IPS-20b (cell line): Measurements from ENCODE around the gene CAMK1D.

Experiments
- H3K27ac ChIP-seq: one replicate; pipeline ENCODE4 v1.5.1; 2013; ENCODE audit warnings: low read length
- H3K27me3 ChIP-seq: 2 replicates; pipeline ENCODE4 v1.6.1; 2013; ENCODE audit warnings: mild to moderate bottlenecking, low read length, inconsistent platforms; ENCODE audit not compliant: insufficient read depth
- H3K36me3 ChIP-seq: 2 replicates; pipeline ENCODE4 v1.6.1; 2013; ENCODE audit warnings: low read depth, mild to moderate bottlenecking, inconsistent platforms, low read length, moderate library complexity; ENCODE audit not compliant: insufficient read depth
- H3K4me1 ChIP-seq: 2 replicates; pipeline ENCODE4 v1.6.1; 2013; ENCODE audit warnings: mild to moderate bottlenecking, control low read depth, inconsistent platforms, low read length, moderate library complexity; ENCODE audit not compliant: insufficient read depth
- H3K4me3 ChIP-seq: 2 replicates; pipeline ENCODE4 v1.5.1; 2013; ENCODE audit warnings: mild to moderate bottlenecking, low read length, inconsistent platforms
- H3K9ac ChIP-seq: 2 replicates; pipeline ENCODE4 v1.6.1; 2013; ENCODE audit warnings: low read depth, mild to moderate bottlenecking, inconsistent platforms, low read length, moderate library complexity
- H3K9me3 ChIP-seq: 2 replicates; pipeline ENCODE4 v1.6.1; 2013; ENCODE audit warnings: mild to moderate bottlenecking, low read depth, low read length, inconsistent platforms; ENCODE audit not compliant: insufficient read depth

CAMK1D gene

GRCh38 chr10:12409613-12410012, 60.3 kb downstream of the CAMK1D start:
- Histone ChIP-seq H3K27me3 (no peaks in the 10 kb centered on the region), H3K4me1 (no peaks in the 10 kb centered on the region), H3K4me3 (no peak overlapping the region), H3K9ac (no peak overlapping the region), H3K9me3 (no peaks in the 10 kb centered on the region), H3K27ac (no peak overlapping the region), H3K36me3 (no peaks in the 10 kb centered on the region)

- Histone ChIP-seq H3K9ac (no peak overlapping the region), H3K27ac (no peak overlapping the region), H3K36me3 (no peaks in the 10 kb centered on the region), H3K27me3 (no peaks in the 10 kb centered on the region), H3K4me3 (no peak overlapping the region), H3K9me3 (no peaks in the 10 kb centered on the region), H3K4me1 (no peaks in the 10 kb centered on the region)
Observed at GRCh38 chr10:12412666-12413368, 63.5 kb downstream of the CAMK1D start.

- Histone ChIP-seq H3K4me1 (no peaks in the 10 kb centered on the region), H3K9ac (no peak overlapping the region), H3K9me3 (no peaks in the 10 kb centered on the region), H3K36me3 (no peaks in the 10 kb centered on the region), H3K27ac (no peak overlapping the region), H3K27me3 (no peaks in the 10 kb centered on the region), H3K4me3 (no peak overlapping the region)
Observed at GRCh38 chr10:12413369-12413711, 64.0 kb downstream of the CAMK1D start.

GRCh38 chr10:12414278-12414989, 65.1 kb downstream of the CAMK1D start:
- H3K4me1 ChIP-seq = no peaks in the 10 kb centered on the region
- no peaks in the 10 kb centered on the region for H3K27me3 ChIP-seq
- no peaks in the 10 kb centered on the region for H3K36me3 ChIP-seq
- no peaks in the 10 kb centered on the region for H3K9me3 ChIP-seq
- H3K4me3 ChIP-seq = no peak overlapping the region
- H3K9ac ChIP-seq = no peak overlapping the region
- H3K27ac ChIP-seq = no peak overlapping the region

GRCh38 chr10:12416344-12417050, 67.2 kb downstream of the CAMK1D start:
- no peaks in the 10 kb centered on the region for H3K27me3 ChIP-seq

GRCh38 chr10:12417331-12417730, 68.0 kb downstream of the CAMK1D start:
- Histone ChIP-seq H3K4me1 (no peaks in the 10 kb centered on the region), H3K9ac (no peak overlapping the region), H3K36me3 (no peaks in the 10 kb centered on the region), H3K9me3 (no peaks in the 10 kb centered on the region), H3K4me3 (no peak overlapping the region), H3K27me3 (no peaks in the 10 kb centered on the region), H3K27ac (no peak overlapping the region)

More at GRCh38 chr10:12416344-12417050, 67.2 kb downstream of the CAMK1D start:
- no peak overlapping the region for H3K27ac ChIP-seq
- H3K36me3 ChIP-seq = no peaks in the 10 kb centered on the region
- H3K4me3 ChIP-seq = no peak overlapping the region
- no peaks in the 10 kb centered on the region for H3K4me1 ChIP-seq
- H3K9ac ChIP-seq = no peak overlapping the region
- no peaks in the 10 kb centered on the region for H3K9me3 ChIP-seq

- no peaks in the 10 kb centered on the region for H3K4me1 ChIP-seq
- no peaks in the 10 kb centered on the region for H3K9me3 ChIP-seq
- no peak overlapping the region for H3K27ac ChIP-seq
- H3K36me3 ChIP-seq = no peaks in the 10 kb centered on the region
- H3K4me3 ChIP-seq = no peak overlapping the region
- no peak overlapping the region for H3K9ac ChIP-seq
- no peaks in the 10 kb centered on the region for H3K27me3 ChIP-seq
Observed at GRCh38 chr10:12418000-12418399, 68.7 kb downstream of the CAMK1D start.

- H3K4me3 ChIP-seq = no peak overlapping the region
- H3K9ac ChIP-seq = no peak overlapping the region
- H3K27me3 ChIP-seq = no peaks in the 10 kb centered on the region
- H3K4me1 ChIP-seq = no peaks in the 10 kb centered on the region
- H3K36me3 ChIP-seq = no peaks in the 10 kb centered on the region
- no peak overlapping the region for H3K27ac ChIP-seq
- no peaks in the 10 kb centered on the region for H3K9me3 ChIP-seq
Observed at GRCh38 chr10:12418725-12419261, 69.4 kb downstream of the CAMK1D start.

GRCh38 chr10:12419262-12419847, 70.0 kb downstream of the CAMK1D start:
- H3K27me3 ChIP-seq = no peaks in the 10 kb centered on the region
- H3K9ac ChIP-seq = no peak overlapping the region
- H3K27ac ChIP-seq = no peak overlapping the region
- H3K36me3 ChIP-seq = no peaks in the 10 kb centered on the region
- H3K4me1 ChIP-seq = no peaks in the 10 kb centered on the region
- no peak overlapping the region for H3K4me3 ChIP-seq
- no peaks in the 10 kb centered on the region for H3K9me3 ChIP-seq

- Histone ChIP-seq H3K27ac (no peak overlapping the region), H3K9me3 (no peaks in the 10 kb centered on the region), H3K27me3 (no peaks in the 10 kb centered on the region), H3K4me3 (no peak overlapping the region), H3K36me3 (no peaks in the 10 kb centered on the region), H3K4me1 (no peaks in the 10 kb centered on the region), H3K9ac (no peak overlapping the region)
Observed at GRCh38 chr10:12420530-12421120, 71.3 kb downstream of the CAMK1D start.

- no peaks in the 10 kb centered on the region for H3K27me3 ChIP-seq
- H3K4me1 ChIP-seq = no peaks in the 10 kb centered on the region
- no peak overlapping the region for H3K4me3 ChIP-seq
- no peaks in the 10 kb centered on the region for H3K9me3 ChIP-seq
- H3K9ac ChIP-seq = no peak overlapping the region
- no peaks in the 10 kb centered on the region for H3K36me3 ChIP-seq
- no peak overlapping the region for H3K27ac ChIP-seq
Observed at GRCh38 chr10:12422189-12422588, 72.8 kb downstream of the CAMK1D start.
